Fibroblast of lung (primary cell): ENCODE measurements around the gene LSAMP. TPM values are rescaled to one million over a fixed set of nuclear protein-coding genes. Genes with fewer than 3 reads are reported as not detected.
A peak's percentile ranks its signal among the peaks of the same experiment; 100 is the strongest.

Source experiments
- DNase-seq, 2 donors: peaks; one replicate each; pipeline versions ENCODE4 v3.0.0 to v3.0.0-alpha.2; 2010; ENCODE audit warnings: low read depth in 2 of 2
- H2AFZ ChIP-seq: 2 replicates; pipeline ENCODE4 v1.5.1; 2012; ENCODE audit warnings: low read length, control low read depth, inconsistent platforms
- H3K27ac ChIP-seq: 2 replicates; pipeline ENCODE4 v1.5.1; 2011; ENCODE audit warnings: low read length, control low read depth; ENCODE audit not compliant: insufficient read depth
- H3K27me3 ChIP-seq: 2 replicates; pipeline ENCODE4 v1.5.1; 2011; ENCODE audit warnings: mild to moderate bottlenecking, low read length; ENCODE audit not compliant: control insufficient read depth, insufficient read depth
- H3K36me3 ChIP-seq: 2 replicates; pipeline ENCODE4 v1.5.1; 2011; ENCODE audit warnings: low read length; ENCODE audit not compliant: control insufficient read depth, insufficient read depth
- H3K4me1 ChIP-seq: 2 replicates; pipeline ENCODE4 v1.5.1; 2011; ENCODE audit warnings: low read length; ENCODE audit not compliant: control insufficient read depth, insufficient read depth; ENCODE audit errors: extremely low read depth
- H3K4me2 ChIP-seq: 2 replicates; pipeline ENCODE4 v1.5.1; 2011; ENCODE audit warnings: low read length, control low read depth; ENCODE audit not compliant: insufficient read depth; ENCODE audit errors: extremely low read depth
- H3K4me3 ChIP-seq, 4 experiments: fragments of 200-600 bp in 1 of 4; sonication (generic) in 1 of 4; replicated peaks in 1 of 4; 2 replicates each; pipeline ENCODE4 v1.5.1; 2011 to 2016; ENCODE audit warnings: low read length in 4 of 4, low read depth in 3 of 4, mild to moderate bottlenecking in 3 of 4, control low read depth in 2 of 4, inconsistent platforms in 1 of 4, mixed read lengths in 1 of 4; ENCODE audit not compliant: insufficient read depth in 1 of 4; ENCODE audit errors: control extremely low read depth in 1 of 4
- H3K79me2 ChIP-seq: 2 replicates; pipeline ENCODE4 v1.5.1; 2012; ENCODE audit warnings: mild to moderate bottlenecking, low read length, inconsistent platforms; ENCODE audit not compliant: control insufficient read depth, insufficient read depth
- H3K9ac ChIP-seq: 2 replicates; pipeline ENCODE4 v1.5.1; 2011; ENCODE audit warnings: mild to moderate bottlenecking, low read length, control low read depth; ENCODE audit not compliant: insufficient read depth
- H3K9me3 ChIP-seq: 2 replicates; pipeline ENCODE4 v1.5.1; 2012; ENCODE audit warnings: low read depth, low read length; ENCODE audit not compliant: control insufficient read depth, insufficient read depth
- H4K20me1 ChIP-seq: 2 replicates; pipeline ENCODE4 v1.5.1; 2011; ENCODE audit warnings: low read length; ENCODE audit not compliant: control insufficient read depth, insufficient read depth; ENCODE audit errors: extremely low read depth
- EZH2 ChIP-seq: IDR thresholded peaks from 2 replicates; pipeline ENCODE4 v1.5.1; 2012; ENCODE audit warnings: low read length, control low read depth, mild to moderate bottlenecking; ENCODE audit errors: missing control alignments
- polyA plus RNA-seq, 2 donors: library from polyadenylated mRNA; depleted of rRNA in 1 of 2; stranded (reverse) in 1 of 2; unstranded in 1 of 2; fragments of >200 nt; gene quantifications; 2 replicates each; pipeline ENCODE4 v1.2.1, GENCODE V29; 2011 to 2012; ENCODE audit warnings: missing spikeins in 1 of 2
- total RNA-seq: library from RNA; depleted of rRNA; stranded (reverse); fragments of >200 nt; gene quantifications from 2 replicates; pipeline ENCODE4 v1.2.1, GENCODE V29; 2014
- TF ChIP-seq, protein P1 (sequence below), 2 donors: IDR thresholded peaks in 1 of 2; conservative IDR thresholded peaks in 1 of 2; 1 replicate in 1 of 2; 2 replicates in 1 of 2; pipeline ENCODE4 v1.5.1; 2011 to 2012; ENCODE audit warnings: low read length in 2 of 2, control low read depth in 1 of 2, inconsistent platforms in 1 of 2, low read depth in 1 of 2, mild to moderate bottlenecking in 1 of 2

Gene LSAMP
- total and polyA plus RNA-seq, 2 donors (not counting 1 experiment from before 2014, with no cell fraction given): 4.8 to 5.9 TPM

DNA sequence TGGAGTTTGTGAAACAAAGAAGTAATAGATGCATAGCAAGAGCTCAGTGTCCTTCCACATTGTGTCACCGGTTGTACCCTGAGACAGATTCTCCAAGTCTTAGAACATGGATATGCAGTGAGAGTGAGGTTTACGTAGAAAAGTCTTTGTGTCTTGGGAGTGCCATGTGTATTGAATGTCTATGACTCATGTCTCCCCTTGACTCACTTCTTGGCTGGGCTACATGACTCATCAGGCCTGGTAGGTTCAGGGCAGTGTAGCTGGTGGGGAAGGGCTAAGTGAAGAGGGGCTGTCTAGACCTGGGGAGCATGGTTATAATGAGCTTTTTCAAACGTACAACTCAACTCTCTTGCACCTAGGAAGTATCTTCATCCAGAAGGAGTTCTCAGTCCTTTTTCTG is 654.5 kb downstream of the LSAMP start:
- Histone ChIP-seq H3K4me1 (peaks cover 11% of the 10 kb centered on the region), H3K9me3 (no peaks in the 10 kb centered on the region), H3K4me3 (no peak overlapping the region), H2AFZ (no peak overlapping the region), H3K9ac (no peak overlapping the region), H3K36me3 (no peaks in the 10 kb centered on the region), H3K27ac (peak overlapping the region; percentile 46), H3K79me2 (no peaks in the 10 kb centered on the region), H3K27me3 (no peaks in the 10 kb centered on the region), H4K20me1 (no peaks in the 10 kb centered on the region), H3K4me2 (peak overlapping the region; percentile 0)
- peak; percentile 96 to 100 for DNase-seq
- no peak for TF ChIP-seq EZH2
- TF ChIP-seq, protein P1, sequence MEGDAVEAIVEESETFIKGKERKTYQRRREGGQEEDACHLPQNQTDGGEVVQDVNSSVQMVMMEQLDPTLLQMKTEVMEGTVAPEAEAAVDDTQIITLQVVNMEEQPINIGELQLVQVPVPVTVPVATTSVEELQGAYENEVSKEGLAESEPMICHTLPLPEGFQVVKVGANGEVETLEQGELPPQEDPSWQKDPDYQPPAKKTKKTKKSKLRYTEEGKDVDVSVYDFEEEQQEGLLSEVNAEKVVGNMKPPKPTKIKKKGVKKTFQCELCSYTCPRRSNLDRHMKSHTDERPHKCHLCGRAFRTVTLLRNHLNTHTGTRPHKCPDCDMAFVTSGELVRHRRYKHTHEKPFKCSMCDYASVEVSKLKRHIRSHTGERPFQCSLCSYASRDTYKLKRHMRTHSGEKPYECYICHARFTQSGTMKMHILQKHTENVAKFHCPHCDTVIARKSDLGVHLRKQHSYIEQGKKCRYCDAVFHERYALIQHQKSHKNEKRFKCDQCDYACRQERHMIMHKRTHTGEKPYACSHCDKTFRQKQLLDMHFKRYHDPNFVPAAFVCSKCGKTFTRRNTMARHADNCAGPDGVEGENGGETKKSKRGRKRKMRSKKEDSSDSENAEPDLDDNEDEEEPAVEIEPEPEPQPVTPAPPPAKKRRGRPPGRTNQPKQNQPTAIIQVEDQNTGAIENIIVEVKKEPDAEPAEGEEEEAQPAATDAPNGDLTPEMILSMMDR (conservative IDR thresholded peaks at IDR 0.05 in 1 of 2, IDR thresholded peaks at IDR 0.05 in 1 of 2; ENCODE audit: low read depth in 1 of 2, low read length in 2 of 2): no peak

DNA sequence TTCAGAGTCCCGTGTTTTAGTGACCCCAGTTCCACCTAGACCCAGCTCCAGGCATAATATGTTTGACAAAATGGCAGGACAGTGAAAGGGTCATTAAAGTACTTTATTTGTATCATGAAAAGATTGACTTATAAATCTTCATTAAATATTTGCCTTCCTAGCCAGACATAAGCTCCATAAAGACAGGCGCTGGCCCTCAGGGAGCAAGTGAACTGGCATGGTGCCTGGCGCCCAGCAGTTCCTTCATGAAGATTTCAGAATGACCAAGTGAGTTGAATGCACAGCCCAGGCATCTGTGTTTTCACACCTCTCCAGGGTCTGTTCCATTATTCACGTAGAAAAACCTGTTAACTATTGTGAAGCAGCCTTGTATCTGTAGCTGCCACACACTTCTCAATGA is 655.8 kb downstream of the LSAMP start:
- Histone ChIP-seq H3K36me3 (no peaks in the 10 kb centered on the region), H3K4me3 (no peak overlapping the region), H3K27me3 (no peaks in the 10 kb centered on the region), H4K20me1 (no peaks in the 10 kb centered on the region), H3K9ac (no peak overlapping the region), H3K4me1 (peaks cover 16% of the 10 kb centered on the region), H3K4me2 (peak overlapping the region; percentile 5), H3K9me3 (no peaks in the 10 kb centered on the region), H2AFZ (no peak overlapping the region), H3K79me2 (no peaks in the 10 kb centered on the region), H3K27ac (peak overlapping the region; percentile 45)
- no peak for TF ChIP-seq EZH2
- TF ChIP-seq, protein P1 (conservative IDR thresholded peaks at IDR 0.05 in 1 of 2, IDR thresholded peaks at IDR 0.05 in 1 of 2; ENCODE audit: low read depth in 1 of 2, low read length in 2 of 2): no peak
- DNase-seq: peak in 1 of 2 donors; percentile 41

DNA sequence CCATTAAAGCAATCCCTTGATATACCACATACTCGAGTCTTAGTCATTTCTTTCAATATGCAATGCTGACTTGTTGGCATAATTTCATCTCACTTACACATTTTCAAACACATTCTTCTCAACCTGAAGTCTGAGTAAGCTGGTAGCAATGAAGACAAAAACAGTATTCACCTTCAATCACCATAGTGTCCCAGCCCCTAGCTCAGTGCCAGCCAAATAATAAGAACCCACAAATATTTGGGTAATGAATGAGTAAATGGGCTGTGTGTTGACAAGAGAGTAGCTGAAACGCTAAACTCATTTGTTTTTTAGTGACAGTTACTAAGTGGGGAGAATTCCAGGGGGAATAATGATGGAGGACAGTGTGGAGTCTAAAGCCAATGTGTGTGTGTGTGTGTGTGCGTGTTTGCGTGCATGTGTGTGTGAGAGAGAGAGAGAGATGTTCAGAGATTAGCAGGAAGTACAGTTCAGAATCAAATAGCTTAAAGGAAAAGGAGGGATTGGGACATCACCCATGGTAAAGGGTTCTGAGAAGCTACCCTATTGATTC is 656.3 kb downstream of the LSAMP start:
- Histone ChIP-seq H2AFZ (no peak overlapping the region), H3K4me3 (no peak overlapping the region), H3K79me2 (no peaks in the 10 kb centered on the region), H3K4me1 (peaks cover 16% of the 10 kb centered on the region), H3K36me3 (no peaks in the 10 kb centered on the region), H3K9ac (no peak overlapping the region), H3K27ac (peak overlapping the region; percentile 45), H3K9me3 (no peaks in the 10 kb centered on the region), H4K20me1 (no peaks in the 10 kb centered on the region), H3K27me3 (no peaks in the 10 kb centered on the region), H3K4me2 (peak overlapping the region; percentile 5)
- TF ChIP-seq EZH2: no peak
- TF ChIP-seq, protein P1 (conservative IDR thresholded peaks at IDR 0.05 in 1 of 2, IDR thresholded peaks at IDR 0.05 in 1 of 2; ENCODE audit: low read depth in 1 of 2, low read length in 2 of 2): no peak
- DNase-seq: peak; percentile 73 to 100
